Fibroblast of lung (primary cell): ENCODE data around the gene POMC. TPM values are rescaled to one million over a fixed set of nuclear protein-coding genes. Genes with fewer than 3 reads are reported as not detected.

Source experiments
- DNase-seq, 2 donors: peaks; one replicate each; pipeline versions ENCODE4 v3.0.0 to v3.0.0-alpha.2; 2010; ENCODE audit warnings: low read depth in 2 of 2
- H2AFZ ChIP-seq: 2 replicates; pipeline ENCODE4 v1.5.1; 2012; ENCODE audit warnings: low read length, control low read depth, inconsistent platforms
- H3K27ac ChIP-seq: 2 replicates; pipeline ENCODE4 v1.5.1; 2011; ENCODE audit warnings: low read length, control low read depth; ENCODE audit not compliant: insufficient read depth
- H3K27me3 ChIP-seq: 2 replicates; pipeline ENCODE4 v1.5.1; 2011; ENCODE audit warnings: mild to moderate bottlenecking, low read length; ENCODE audit not compliant: control insufficient read depth, insufficient read depth
- H3K36me3 ChIP-seq: 2 replicates; pipeline ENCODE4 v1.5.1; 2011; ENCODE audit warnings: low read length; ENCODE audit not compliant: control insufficient read depth, insufficient read depth
- H3K4me1 ChIP-seq: 2 replicates; pipeline ENCODE4 v1.5.1; 2011; ENCODE audit warnings: low read length; ENCODE audit not compliant: control insufficient read depth, insufficient read depth; ENCODE audit errors: extremely low read depth
- H3K4me2 ChIP-seq: 2 replicates; pipeline ENCODE4 v1.5.1; 2011; ENCODE audit warnings: low read length, control low read depth; ENCODE audit not compliant: insufficient read depth; ENCODE audit errors: extremely low read depth
- H3K4me3 ChIP-seq, 4 experiments: fragments of 200-600 bp in 1 of 4; sonication (generic) in 1 of 4; replicated peaks in 1 of 4; 2 replicates each; pipeline ENCODE4 v1.5.1; 2011 to 2016; ENCODE audit warnings: low read length in 4 of 4, low read depth in 3 of 4, mild to moderate bottlenecking in 3 of 4, control low read depth in 2 of 4, inconsistent platforms in 1 of 4, mixed read lengths in 1 of 4; ENCODE audit not compliant: insufficient read depth in 1 of 4; ENCODE audit errors: control extremely low read depth in 1 of 4
- H3K79me2 ChIP-seq: 2 replicates; pipeline ENCODE4 v1.5.1; 2012; ENCODE audit warnings: mild to moderate bottlenecking, low read length, inconsistent platforms; ENCODE audit not compliant: control insufficient read depth, insufficient read depth
- H3K9ac ChIP-seq: 2 replicates; pipeline ENCODE4 v1.5.1; 2011; ENCODE audit warnings: mild to moderate bottlenecking, low read length, control low read depth; ENCODE audit not compliant: insufficient read depth
- H3K9me3 ChIP-seq: 2 replicates; pipeline ENCODE4 v1.5.1; 2012; ENCODE audit warnings: low read depth, low read length; ENCODE audit not compliant: control insufficient read depth, insufficient read depth
- H4K20me1 ChIP-seq: 2 replicates; pipeline ENCODE4 v1.5.1; 2011; ENCODE audit warnings: low read length; ENCODE audit not compliant: control insufficient read depth, insufficient read depth; ENCODE audit errors: extremely low read depth
- CTCF ChIP-seq, 2 donors: IDR thresholded peaks in 1 of 2; conservative IDR thresholded peaks in 1 of 2; 1 replicate in 1 of 2; 2 replicates in 1 of 2; pipeline ENCODE4 v1.5.1; 2011 to 2012; ENCODE audit warnings: low read length in 2 of 2, control low read depth in 1 of 2, inconsistent platforms in 1 of 2, low read depth in 1 of 2, mild to moderate bottlenecking in 1 of 2
- EZH2 ChIP-seq: IDR thresholded peaks from 2 replicates; pipeline ENCODE4 v1.5.1; 2012; ENCODE audit warnings: low read length, control low read depth, mild to moderate bottlenecking; ENCODE audit errors: missing control alignments
- polyA plus RNA-seq, 2 donors: library from polyadenylated mRNA; depleted of rRNA in 1 of 2; stranded (reverse) in 1 of 2; unstranded in 1 of 2; fragments of >200 nt; gene quantifications; 2 replicates each; pipeline ENCODE4 v1.2.1, GENCODE V29; 2011 to 2012; ENCODE audit warnings: missing spikeins in 1 of 2
- total RNA-seq: library from RNA; depleted of rRNA; stranded (reverse); fragments of >200 nt; gene quantifications from 2 replicates; pipeline ENCODE4 v1.2.1, GENCODE V29; 2014

Gene POMC
- total and polyA plus RNA-seq, 2 donors (not counting 1 experiment from before 2014, with no cell fraction given), result 0.66 TPM; not detected in 1

- H3K36me3 ChIP-seq, result no peaks in the 10 kb centered on the region
- H3K4me1 ChIP-seq, result peaks cover 7% of the 10 kb centered on the region
- no peaks in the 10 kb centered on the region for H3K9me3 ChIP-seq
- H3K9ac ChIP-seq, result no peak overlapping the region
- no peak overlapping the region for H3K4me3 ChIP-seq
- peak in 1 of 2 donors; percentile 3 for DNase-seq
- H2AFZ ChIP-seq, result no peak overlapping the region
- H3K27ac ChIP-seq, result no peak overlapping the region
- H3K4me2 ChIP-seq, result no peak overlapping the region
- TF ChIP-seq CTCF (conservative IDR thresholded peaks at IDR 0.05 in 1 of 2, IDR thresholded peaks at IDR 0.05 in 1 of 2; ENCODE audit: low read depth in 1 of 2, low read length in 2 of 2), result no peak
- no peak for TF ChIP-seq EZH2
- H3K27me3 ChIP-seq, result peaks cover 2% of the 10 kb centered on the region
- no peaks in the 10 kb centered on the region for H4K20me1 ChIP-seq
- no peaks in the 10 kb centered on the region for H3K79me2 ChIP-seq
Observed at GRCh38 chr2:25132299-25132635, 36.1 kb downstream of the POMC start.

GRCh38 chr2:25131567-25132298, 36.6 kb downstream of the POMC start:
- Histone ChIP-seq H3K9ac (no peak overlapping the region), H3K79me2 (no peaks in the 10 kb centered on the region), H3K27ac (no peak overlapping the region), H3K27me3 (peaks cover 2% of the 10 kb centered on the region), H2AFZ (peak overlapping the region; percentile 52), H3K4me2 (no peak overlapping the region), H3K4me3 (no peak overlapping the region), H3K4me1 (peaks cover 7% of the 10 kb centered on the region), H3K36me3 (no peaks in the 10 kb centered on the region), H3K9me3 (no peaks in the 10 kb centered on the region), H4K20me1 (no peaks in the 10 kb centered on the region)
- DNase-seq, result no peak
- TF ChIP-seq CTCF (conservative IDR thresholded peaks at IDR 0.05 in 1 of 2, IDR thresholded peaks at IDR 0.05 in 1 of 2; ENCODE audit: low read depth in 1 of 2, low read length in 2 of 2), result no peak
- no peak for TF ChIP-seq EZH2

GRCh38 chr2:25131253-25131566, 37.2 kb downstream of the POMC start:
- Histone ChIP-seq H3K4me1 (peaks cover 7% of the 10 kb centered on the region), H3K4me2 (no peak overlapping the region), H2AFZ (no peak overlapping the region), H4K20me1 (no peaks in the 10 kb centered on the region), H3K9ac (no peak overlapping the region), H3K79me2 (no peaks in the 10 kb centered on the region), H3K27ac (no peak overlapping the region), H3K4me3 (no peak overlapping the region), H3K9me3 (no peaks in the 10 kb centered on the region), H3K27me3 (peaks cover 2% of the 10 kb centered on the region), H3K36me3 (no peaks in the 10 kb centered on the region)
- DNase-seq, result no peak
- no peak for TF ChIP-seq EZH2
- no peak for TF ChIP-seq CTCF (conservative IDR thresholded peaks at IDR 0.05 in 1 of 2, IDR thresholded peaks at IDR 0.05 in 1 of 2; ENCODE audit: low read depth in 1 of 2, low read length in 2 of 2)
